Heart right ventricle (tissue), 16 donors: ENCODE data around the gene PDLIM7. TPM values are rescaled to one million over a fixed set of nuclear protein-coding genes. Genes with fewer than 3 reads are reported as not detected.

ENCODE experiments used
- ATAC-seq, 8 donors: fragments of 200-7000 bp; cut with Tn5 transposase; one replicate each; pipeline ENCODE4 v1.9.1; 2020; ENCODE audit warnings: mild to moderate bottlenecking in 8 of 8, moderate library complexity in 8 of 8, moderate number of reproducible peaks in 1 of 8
- DNase-seq, 2 donors: peaks; one replicate each; pipeline ENCODE4 v3.0.0-alpha.2; 2020
- H3K27ac ChIP-seq, 10 donors: fragments of 200-600 bp; sonication (generic) in 2 of 10; one replicate each; pipeline versions ENCODE4 v1.5.0 to v1.8.0; 2020 to 2022; ENCODE audit warnings: mild to moderate bottlenecking in 3 of 10
- H3K27me3 ChIP-seq, 7 donors: fragments of 200-600 bp; one replicate each; pipeline ENCODE4 v1.8.0; 2021 to 2022; ENCODE audit warnings: mild to moderate bottlenecking in 2 of 7
- H3K36me3 ChIP-seq, 9 donors: fragments of 200-600 bp; sonication (generic) in 1 of 9; one replicate each; pipeline versions ENCODE4 v1.5.0 to v1.8.0; 2020 to 2022; ENCODE audit warnings: mild to moderate bottlenecking in 2 of 9
- H3K4me1 ChIP-seq, 9 donors: fragments of 200-600 bp; sonication (generic) in 1 of 9; one replicate each; pipeline versions ENCODE4 v1.5.0 to v1.8.0; 2020 to 2022; ENCODE audit warnings: mild to moderate bottlenecking in 4 of 9
- H3K4me3 ChIP-seq, 10 donors: fragments of 200-600 bp; sonication (generic) in 2 of 10; one replicate each; pipeline versions ENCODE4 v1.5.0 to v1.8.0; 2020 to 2022; ENCODE audit warnings: mild to moderate bottlenecking in 7 of 10, moderate library complexity in 2 of 10
- H3K9me3 ChIP-seq, 11 donors: fragments of 200-600 bp in 10 of 11; sonication (generic) in 2 of 11; one replicate each; pipeline versions ENCODE4 v1.5.0 to v1.8.0; 2013 to 2022; ENCODE audit warnings: mild to moderate bottlenecking in 2 of 11, control low read depth in 1 of 11, moderate library complexity in 1 of 11
- CTCF ChIP-seq, 9 donors: fragments of 200-600 bp; sonication (generic) in 2 of 9; IDR thresholded peaks; one replicate each; pipeline versions ENCODE4 v1.5.0 to v1.8.0; 2021 to 2022; ENCODE audit warnings: antibody characterized with exemption in 9 of 9, mild to moderate bottlenecking in 5 of 9, moderate library complexity in 1 of 9
- WGBS, 2 donors: extraction: QIAGEN DNeasy Blood & Tissue Kit; methylation state at CpG; one replicate each; pipeline ENCODE4 v1.1.7; 2013; ENCODE audit warnings: inconsistent platforms in 1 of 2; 5-methylcytosine and 5-hydroxymethylcytosine counted together
- intact Hi-C, 10 donors: fragments of 100-400 bp; cut with DNase I; formaldehyde crosslinking; loops; one replicate each; pipeline versions ENCODE4 v1.11.1 to v1.14.2; 2022
- polyA plus RNA-seq, 2 donors: library from polyadenylated mRNA; stranded (reverse); fragments of 200-250 nt; gene quantifications; one replicate each; pipeline ENCODE4 v1.2.3, GENCODE V29; 2013
- total RNA-seq, 10 donors: library from RNA; stranded (reverse); fragmentation: NEBNext Ultra II Directional in 3 of 10; extraction: Animal tissue kit (Norgen Biotek cat#: 25700) in 3 of 10; gene quantifications; one replicate each; pipeline versions ENCODE4 v1.2.1 to v1.2.4, GENCODE V29; 2021 to 2023
- donor health status: Arrhythmogenic right ventricular cardiomyopathy.
- donor health status: ischemic (EF 13 %, LVEDD 7.1; RV severe dilation, severe dysfunction).
- donor health status: healthy with polysubstance abuse.
- donor health status: DM: no; HTN: yes; CAD: no.
- donor health status: DM: no; HTN: no; CAD: no.
- donor health status: ischemic (EF 25% LVEDD 6.9; RV normal size, moderate dysfunction).
- donor health status: ischemic (EF 25% LVEDD 5.7; RV mildly dilated, moderate dysfunction).
- donor health status: healthy.
- donor health status: DM: yes; HTN: yes; CAD: no.
- donor health status: Ischemic cardiomyopathy.
- donor health status: ischemic (EF 35%, LVEDD 5.7; RV mildly dilated, moderate dysfunction).
- donor health status: nonischemic (EF 11% LVEDD 7.7; RV severe dilation, severe dysfunction).
- donor health status: DM: yes; HTN: yes; CAD: no.
- donor health status: PGD.
- donor health status: ischemic (EF 29% LVEDD 5.4; RV normal size, mild dysfunction).
- donor health status: nonischemic (EF 23%, LVEDD 6.1; RV moderate dilation, normal function).

The PDLIM7 gene
- total and polyA plus RNA-seq, 12 donors, result 32.5 to 131 (median 58.1) TPM

- 88 to 91% methylated on average over 20 of the region's 20 CpGs for WGBS, 2 donors
Observed at GRCh38 chr5:177442066-177442826, 55.2 kb downstream of the PDLIM7 start.

GRCh38 chr5:177440990-177441780 lies 56.2 kb downstream of the PDLIM7 start:
- no peak for DNase-seq
- H3K27ac ChIP-seq, result no peak overlapping the region
- no peaks in the 10 kb centered on the region for H3K9me3 ChIP-seq
- ATAC-seq, result no peak
- peaks cover 0 to 69% (median 6%) of the 10 kb centered on the region in 9 donors for H3K36me3 ChIP-seq
- H3K4me3 ChIP-seq, result no peak overlapping the region
- WGBS, 2 donors, result 91 to 92% methylated on average over 26 of the region's 26 CpGs
- intact Hi-C loops, result no loop called here
- H3K27me3 ChIP-seq, result peaks cover 0 to 8% (median 0%) of the 10 kb centered on the region in 7 donors
- H3K4me1 ChIP-seq, result peaks cover 2 to 14% (median 6%) of the 10 kb centered on the region in 9 donors
- TF ChIP-seq CTCF (IDR thresholded peaks at IDR 0.05), result no peak

More at GRCh38 chr5:177442066-177442826, 55.2 kb downstream of the PDLIM7 start:
- no peaks in the 10 kb centered on the region for H3K9me3 ChIP-seq
- intact Hi-C loops, result no loop called here
- peaks cover 8 to 21% (median 11%) of the 10 kb centered on the region in 9 donors for H3K4me1 ChIP-seq
- H3K27me3 ChIP-seq, result peaks cover 0 to 11% (median 0%) of the 10 kb centered on the region in 7 donors
- peaks cover 0 to 59% (median 0%) of the 10 kb centered on the region in 9 donors for H3K36me3 ChIP-seq
- ATAC-seq, result peak in 1 of 8 donors; percentile 5
- no peak overlapping the region for H3K4me3 ChIP-seq
- no peak overlapping the region for H3K27ac ChIP-seq
- no peak for DNase-seq
- no peak for TF ChIP-seq CTCF (IDR thresholded peaks at IDR 0.05)

GRCh38 chr5:177440211-177440989 lies 57.0 kb downstream of the PDLIM7 start:
- peaks cover 0 to under 1% (median 0%) of the 10 kb centered on the region in 7 donors for H3K27me3 ChIP-seq
- H3K4me3 ChIP-seq, result no peak overlapping the region
- intact Hi-C loops, result no loop called here
- H3K4me1 ChIP-seq, result peaks cover 0 to 7% (median 0%) of the 10 kb centered on the region in 9 donors
- TF ChIP-seq CTCF (IDR thresholded peaks at IDR 0.05), result no peak
- H3K9me3 ChIP-seq, result no peaks in the 10 kb centered on the region
- peaks cover 0 to 77% (median 12%) of the 10 kb centered on the region in 9 donors for H3K36me3 ChIP-seq
- ATAC-seq (no peak), DNase-seq (no peak)
- 90 to 94% methylated on average over 24 of the region's 24 CpGs for WGBS, 2 donors
- H3K27ac ChIP-seq, result peak overlapping the region in 1 of 10 donors; percentile 0
